OCI-LY1 (cell line): ENCODE data around the gene PRKCE.

Source experiments
- H2AFZ ChIP-seq: fragments of 200-600 bp; sonication (generic), shearing (Covaris generic); 2 replicates; pipeline ENCODE4 v1.6.0; 2014; ENCODE audit warnings: antibody characterized with exemption, mild to moderate bottlenecking, low read length
- H3F3A ChIP-seq: fragments of 200-600 bp; sonication (generic), shearing (Covaris generic); 2 replicates; pipeline ENCODE4 v1.6.0; 2014; ENCODE audit warnings: mild to moderate bottlenecking, antibody characterized with exemption, low read length, moderate library complexity; ENCODE audit not compliant: insufficient read depth
- H3K27ac ChIP-seq: fragments of 200-600 bp; sonication (generic); 2 replicates; pipeline ENCODE4 v1.5.1; 2014; ENCODE audit warnings: low read length, mixed run types, mild to moderate bottlenecking, low read depth; ENCODE audit not compliant: poor library complexity, severe bottlenecking
- H3K27me3 ChIP-seq: fragments of 200-600 bp; sonication (generic); 2 replicates; pipeline ENCODE4 v1.6.0; 2014; ENCODE audit warnings: antibody characterized with exemption, mild to moderate bottlenecking, low read length, moderate library complexity; ENCODE audit not compliant: insufficient read depth
- H3K36me3 ChIP-seq: fragments of 200-600 bp; sonication (generic); 2 replicates; pipeline ENCODE4 v1.6.1; 2014; ENCODE audit warnings: mild to moderate bottlenecking, antibody characterized with exemption, low read length, moderate library complexity, mixed read lengths; ENCODE audit not compliant: insufficient read depth
- H3K4me1 ChIP-seq: fragments of 200-600 bp; sonication (generic); 2 replicates; pipeline ENCODE4 v1.5.1; 2014; ENCODE audit warnings: mild to moderate bottlenecking, low read length, moderate library complexity; ENCODE audit not compliant: insufficient read depth, severe bottlenecking
- H3K4me2 ChIP-seq: fragments of 200-600 bp; sonication (generic), shearing (Covaris generic); 2 replicates; pipeline ENCODE4 v1.6.1; 2014; ENCODE audit warnings: low read length
- H3K4me3 ChIP-seq: fragments of 200-600 bp; sonication (generic); 2 replicates; pipeline ENCODE4 v1.5.1; 2014; ENCODE audit warnings: low read length, low read depth, mild to moderate bottlenecking, mixed read lengths; ENCODE audit not compliant: poor library complexity, severe bottlenecking
- H3K79me2 ChIP-seq: fragments of 200-600 bp; shearing (Covaris generic); 2 replicates; pipeline ENCODE4 v1.6.1; 2016; ENCODE audit warnings: mixed run types, low read length, mixed read lengths; ENCODE audit not compliant: insufficient read depth
- H3K9ac ChIP-seq: fragments of 200-600 bp; sonication (generic), shearing (Covaris generic); 2 replicates; pipeline ENCODE4 v1.6.1; 2014; ENCODE audit warnings: mild to moderate bottlenecking, low read length, mixed read lengths
- H3K9me2 ChIP-seq: fragments of 200-600 bp; sonication (generic), shearing (Covaris generic); 2 replicates; pipeline ENCODE4 v1.6.1; 2014; ENCODE audit warnings: low read depth, mild to moderate bottlenecking, low read length, mixed read lengths
- H3K9me3 ChIP-seq: fragments of 200-600 bp; shearing (Covaris generic); 2 replicates; pipeline ENCODE4 v1.6.1; 2014; ENCODE audit warnings: low read length, mixed read lengths
- H4K20me1 ChIP-seq: fragments of 200-600 bp; sonication (generic), shearing (Covaris generic); 2 replicates; pipeline ENCODE4 v1.6.0; 2016; ENCODE audit warnings: mild to moderate bottlenecking, low read length; ENCODE audit not compliant: insufficient read depth
- CTCF ChIP-seq: fragments of 200-600 bp; sonication (generic), shearing (Covaris generic); IDR thresholded peaks from 2 replicates; pipeline ENCODE4 v1.5.1; 2017; ENCODE audit warnings: mild to moderate bottlenecking, antibody characterized with exemption, low read length, moderate library complexity, mixed read lengths
- EZH2 ChIP-seq: fragments of 200-600 bp; sonication (generic), shearing (Covaris generic); IDR thresholded peaks from 2 replicates; pipeline ENCODE4 v1.8.0; 2017; ENCODE audit warnings: borderline replicate concordance, mixed run types, mild to moderate bottlenecking, antibody characterized with exemption, low read length, moderate library complexity, mixed read lengths

PRKCE gene

GRCh38 chr2:46064396-46064795 lies 412.9 kb downstream of the PRKCE start:
- Histone ChIP-seq H3K27me3 (no peaks in the 10 kb centered on the region), H3K4me2 (no peak overlapping the region), H3K9ac (no peak overlapping the region), H3F3A (no peaks in the 10 kb centered on the region), H2AFZ (no peak overlapping the region), H3K9me3 (no peaks in the 10 kb centered on the region), H3K27ac (no peak overlapping the region), H3K79me2 (no peaks in the 10 kb centered on the region), H3K9me2 (no peaks in the 10 kb centered on the region), H3K4me3 (no peak overlapping the region), H3K36me3 (no peaks in the 10 kb centered on the region), H3K4me1 (no peaks in the 10 kb centered on the region), H4K20me1 (no peaks in the 10 kb centered on the region)
- TF ChIP-seq CTCF (no peak), EZH2 (no peak)

GRCh38 chr2:46065152-46065551 lies 413.7 kb downstream of the PRKCE start:
- Histone ChIP-seq H3F3A (no peaks in the 10 kb centered on the region), H3K9me2 (no peaks in the 10 kb centered on the region), H3K36me3 (no peaks in the 10 kb centered on the region), H3K4me1 (no peaks in the 10 kb centered on the region), H3K9ac (no peak overlapping the region), H3K79me2 (no peaks in the 10 kb centered on the region), H3K4me3 (no peak overlapping the region), H4K20me1 (no peaks in the 10 kb centered on the region), H2AFZ (no peak overlapping the region), H3K4me2 (no peak overlapping the region), H3K27me3 (no peaks in the 10 kb centered on the region), H3K27ac (no peak overlapping the region), H3K9me3 (no peaks in the 10 kb centered on the region)
- TF ChIP-seq EZH2: no peak
- no peak for TF ChIP-seq CTCF

- H3K4me3 ChIP-seq: no peak overlapping the region
- H4K20me1 ChIP-seq: no peaks in the 10 kb centered on the region
- no peaks in the 10 kb centered on the region for H3K4me1 ChIP-seq
- H3K27ac ChIP-seq: no peak overlapping the region
- H3F3A ChIP-seq: no peaks in the 10 kb centered on the region
- H3K9me2 ChIP-seq: no peaks in the 10 kb centered on the region
- H3K79me2 ChIP-seq: no peaks in the 10 kb centered on the region
- no peaks in the 10 kb centered on the region for H3K9me3 ChIP-seq
- TF ChIP-seq EZH2: no peak
- H3K9ac ChIP-seq: no peak overlapping the region
- no peak overlapping the region for H2AFZ ChIP-seq
- H3K36me3 ChIP-seq: no peaks in the 10 kb centered on the region
- no peak overlapping the region for H3K4me2 ChIP-seq
- H3K27me3 ChIP-seq: no peaks in the 10 kb centered on the region
Measured at GRCh38 chr2:46066116-46066515, 414.6 kb downstream of the PRKCE start.

GRCh38 chr2:46066601-46067000 lies 415.1 kb downstream of the PRKCE start:
- Histone ChIP-seq H3K79me2 (no peaks in the 10 kb centered on the region), H3K9ac (no peak overlapping the region), H3K4me3 (no peak overlapping the region), H3K4me1 (no peaks in the 10 kb centered on the region), H3K27ac (no peak overlapping the region), H3K9me2 (no peaks in the 10 kb centered on the region), H4K20me1 (no peaks in the 10 kb centered on the region), H3K36me3 (no peaks in the 10 kb centered on the region), H3K27me3 (no peaks in the 10 kb centered on the region), H3K4me2 (no peak overlapping the region), H3F3A (no peaks in the 10 kb centered on the region), H2AFZ (no peak overlapping the region), H3K9me3 (no peaks in the 10 kb centered on the region)
- TF ChIP-seq EZH2: no peak
- no peak for TF ChIP-seq CTCF
